ENCODE data around the gene STIM1. TPM values are rescaled to one million over a fixed set of nuclear protein-coding genes. Genes with fewer than 3 reads are reported as not detected.
A peak's percentile ranks its signal among the peaks of the same experiment; 100 is the strongest.

STIM1 gene
- total RNA-seq, 1 donor from 2014 or later = 15.7 TPM

GRCh38 chr11:3950996-3951660 is 95.7 kb downstream of the STIM1 start:
- DNase-seq (ENCODE audit: low read depth in 2 of 2) = peak; percentile 43 to 47

DNA sequence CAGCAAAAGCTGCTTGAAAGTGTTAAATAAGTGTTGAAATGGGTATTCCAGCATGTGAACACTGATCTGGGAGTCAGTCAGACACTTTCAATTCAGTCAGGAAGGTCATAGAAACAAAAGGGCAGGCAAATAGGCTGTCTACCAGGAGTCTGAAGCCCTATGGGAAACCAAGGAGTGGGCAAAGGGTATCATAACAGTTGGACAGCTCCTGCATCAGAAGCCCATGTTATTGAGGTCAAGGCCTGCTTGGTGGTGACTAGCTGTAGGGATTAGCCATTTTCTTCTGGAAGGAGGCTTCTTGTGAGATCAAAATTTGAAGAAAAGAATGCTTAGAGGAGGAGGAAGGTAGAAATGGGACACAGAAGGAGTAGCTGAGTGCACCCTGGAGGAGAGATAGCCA is 97.3 kb downstream of the STIM1 start:
- DNase-seq (ENCODE audit: low read depth in 2 of 2) = no peak

- DNase-seq (ENCODE audit: low read depth in 2 of 2) = no peak
These were observed 97.9 kb downstream of the STIM1 start for GRCh38 chr11:3953327-3953726.

DNA sequence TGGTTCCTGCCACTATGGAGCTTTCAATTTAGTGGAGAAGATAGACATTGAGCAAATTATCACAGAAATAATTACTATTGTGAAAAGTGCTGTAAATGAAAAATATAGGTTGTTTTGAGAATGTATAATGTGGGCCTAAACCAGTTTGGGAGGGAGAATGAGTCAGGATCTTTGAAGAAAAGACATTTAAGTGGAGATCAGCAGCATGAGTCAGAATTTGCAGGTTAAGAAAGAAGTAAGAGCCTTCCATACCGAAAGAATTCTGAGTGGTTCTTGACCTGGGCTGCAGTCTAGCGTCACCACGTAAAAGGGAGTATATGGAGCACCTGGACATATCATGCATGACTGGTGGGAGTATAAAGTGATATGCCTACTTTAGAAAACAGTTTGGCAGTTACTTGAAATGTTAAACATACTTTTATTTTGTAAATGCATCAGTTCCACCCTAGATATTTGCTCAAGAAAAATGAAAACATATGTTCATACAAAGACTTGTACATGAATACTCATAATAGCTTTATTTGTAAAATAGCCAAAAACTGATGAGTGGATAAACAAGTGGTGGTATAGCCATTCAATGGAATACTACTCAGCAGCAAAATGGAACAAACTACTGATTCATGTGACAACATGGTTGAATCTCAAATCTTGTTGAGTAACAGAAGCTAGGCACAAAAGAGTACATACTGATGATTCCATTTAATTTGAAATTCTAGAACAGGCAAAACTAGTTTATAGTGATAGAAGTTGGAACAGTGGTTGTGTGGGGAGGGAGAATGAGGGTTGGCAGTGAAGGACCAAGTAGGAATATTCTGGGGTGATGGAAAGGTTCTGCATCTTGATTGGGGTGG is 99.2 kb downstream of the STIM1 start:
- DNase-seq (ENCODE audit: low read depth in 2 of 2) = no peak

GRCh38 chr11:3955299-3955665 is 99.8 kb downstream of the STIM1 start:
- DNase-seq (ENCODE audit: low read depth in 2 of 2) = no peak

- DNase-seq (ENCODE audit: low read depth in 2 of 2) = no peak
These were observed 100.6 kb downstream of the STIM1 start for GRCh38 chr11:3956038-3956437.

DNA sequence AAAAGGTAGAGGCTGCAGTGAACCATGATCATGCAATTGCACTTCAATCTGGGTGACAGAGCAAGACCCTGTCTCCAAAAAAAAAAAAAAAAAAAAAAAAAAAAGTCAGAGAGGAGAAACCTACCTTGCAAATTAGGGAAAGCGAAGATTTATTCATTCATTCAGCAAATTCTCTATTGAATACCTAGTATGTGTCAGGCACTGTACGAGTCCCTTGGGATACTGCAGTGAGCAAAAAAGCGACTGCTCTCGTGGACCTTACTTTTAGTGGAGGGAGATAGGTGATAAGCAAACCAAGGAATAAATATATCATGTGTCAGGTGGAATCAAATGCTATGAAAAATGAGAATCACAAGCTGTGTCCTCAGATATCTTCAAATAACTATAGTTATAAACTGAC is 101.3 kb downstream of the STIM1 start:
- no peak for DNase-seq (ENCODE audit: low read depth in 2 of 2)

DNA sequence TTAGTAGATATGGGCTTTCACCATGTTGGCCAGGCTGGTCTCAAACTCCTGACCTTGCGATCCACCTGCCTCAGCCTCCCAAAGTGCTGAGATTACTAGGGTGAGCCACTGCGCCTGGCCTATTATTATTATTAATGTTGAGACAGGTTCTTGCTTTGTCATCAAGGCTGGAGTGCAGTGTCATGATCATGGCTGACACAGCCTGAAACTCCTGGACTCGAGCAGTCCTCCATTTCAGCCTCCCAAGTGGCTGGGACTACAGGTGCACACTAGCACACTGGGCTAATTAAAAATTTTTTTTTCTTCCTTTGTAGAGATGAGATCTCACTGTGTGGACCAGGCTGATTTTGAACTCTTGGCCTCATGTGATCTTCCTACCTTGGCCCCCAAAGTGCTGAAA is 102.0 kb downstream of the STIM1 start:
- no peak for DNase-seq (ENCODE audit: low read depth in 2 of 2)

DNA sequence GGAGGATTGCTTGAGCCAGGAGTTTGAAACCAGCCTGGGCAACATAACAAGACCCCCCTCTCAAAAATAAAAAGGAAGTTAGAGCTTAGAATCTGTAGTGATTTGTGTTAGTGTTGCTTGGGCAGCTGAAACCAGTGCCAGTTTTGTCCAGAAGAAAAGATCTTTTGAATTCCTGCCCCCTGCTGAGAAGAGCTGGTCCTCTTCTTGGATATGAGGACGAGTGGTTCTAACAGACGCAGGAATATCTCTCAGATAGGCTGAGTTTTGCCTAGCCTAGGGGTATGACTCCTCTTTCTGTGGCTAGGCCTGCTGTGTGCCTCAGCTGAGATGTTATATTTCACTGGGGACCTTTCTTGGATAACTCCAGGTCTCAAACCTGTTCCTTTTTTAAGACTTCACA is 102.8 kb downstream of the STIM1 start:
- no peak for DNase-seq (ENCODE audit: low read depth in 2 of 2)

DNA sequence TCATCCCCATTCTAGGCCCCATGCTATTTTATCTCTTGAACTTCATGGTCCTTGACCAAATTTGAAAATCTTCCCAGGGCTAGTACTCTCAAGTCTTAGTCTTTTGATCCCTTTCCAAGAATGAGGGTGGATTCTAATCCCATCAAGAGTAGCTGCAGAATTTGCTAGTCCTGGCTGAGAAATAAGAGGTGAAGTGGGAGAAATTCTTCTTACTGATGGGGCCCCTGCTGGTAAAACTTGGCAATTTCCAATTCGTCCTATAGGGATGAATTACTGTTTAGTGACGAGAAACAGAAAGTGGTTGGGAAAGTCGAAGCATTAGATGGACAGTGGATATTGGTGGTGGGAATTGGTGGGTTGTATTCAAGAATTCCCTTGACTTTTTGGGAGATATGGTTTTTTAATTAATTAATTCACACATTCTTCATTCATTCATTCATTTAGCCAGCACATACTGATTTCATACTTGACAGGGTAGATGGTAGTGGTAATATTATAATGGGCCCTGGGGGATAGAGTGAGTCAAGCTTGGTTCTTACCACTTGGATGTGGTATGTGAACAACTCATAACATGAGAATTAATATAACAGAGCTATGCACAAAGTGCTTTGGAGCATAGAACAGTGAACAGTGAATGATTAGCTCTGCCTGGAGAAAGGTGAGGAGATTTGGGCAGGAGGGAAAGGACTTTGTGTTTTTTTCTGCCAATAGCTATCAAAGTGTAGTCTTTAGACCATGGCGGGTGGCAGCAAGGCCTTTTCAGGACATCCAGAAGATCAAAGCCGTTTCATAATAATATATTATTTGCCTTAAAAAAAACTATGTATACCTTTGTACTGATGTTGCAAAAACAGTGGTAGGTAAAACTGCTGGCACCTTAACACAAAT is 103.8 kb downstream of the STIM1 start:
- DNase-seq (ENCODE audit: low read depth in 2 of 2) = peak in 1 of 2 donors; percentile 31

DNA sequence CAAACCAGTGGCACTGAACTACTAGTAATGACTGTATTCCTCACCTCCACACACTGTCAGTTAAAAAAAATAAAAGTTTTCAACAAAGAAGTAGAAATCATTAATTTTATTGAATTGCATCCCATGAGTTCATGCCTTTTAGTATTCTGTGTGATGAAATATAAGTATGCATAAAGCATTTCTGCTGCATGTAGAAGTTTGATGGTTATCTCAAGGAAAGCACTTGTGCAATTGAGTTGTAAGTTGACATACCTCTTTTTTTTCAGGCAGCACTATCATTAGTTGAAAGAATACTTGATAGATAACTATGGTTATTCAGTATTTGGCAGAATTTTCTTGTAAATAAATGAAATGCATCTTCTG is 104.4 kb downstream of the STIM1 start:
- no peak for DNase-seq (ENCODE audit: low read depth in 2 of 2)

- DNase-seq (ENCODE audit: low read depth in 2 of 2) = peak in 1 of 2 donors; percentile 59
These were observed 107.0 kb downstream of the STIM1 start for GRCh38 chr11:3962406-3962840.

GRCh38 chr11:3964056-3964455 is 108.6 kb downstream of the STIM1 start:
- DNase-seq (ENCODE audit: low read depth in 2 of 2) = no peak

- DNase-seq (ENCODE audit: low read depth in 2 of 2) = no peak
These were observed 109.6 kb downstream of the STIM1 start for GRCh38 chr11:3964935-3965604.

DNA sequence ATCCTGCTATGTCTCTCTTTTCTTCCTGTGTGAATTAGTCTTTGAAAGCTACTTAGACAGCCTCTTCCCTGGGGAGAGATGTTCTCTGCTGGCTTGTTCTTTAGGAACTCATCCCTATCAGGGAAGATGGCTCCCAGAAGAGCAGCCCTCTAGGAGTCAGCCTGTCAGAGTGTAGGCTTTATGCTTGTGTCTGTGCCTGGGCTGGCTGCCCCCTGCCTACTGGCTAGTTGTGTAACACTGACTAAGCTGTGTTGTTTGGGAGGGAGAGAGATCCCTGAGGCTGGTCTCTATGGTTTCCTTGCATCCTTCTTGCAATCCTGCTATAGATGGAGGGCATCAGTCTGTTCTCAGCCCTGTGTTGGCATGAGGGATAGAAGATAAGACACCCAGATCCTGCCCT is 112.2 kb downstream of the STIM1 start:
- no peak for DNase-seq (ENCODE audit: low read depth in 2 of 2)

DNA sequence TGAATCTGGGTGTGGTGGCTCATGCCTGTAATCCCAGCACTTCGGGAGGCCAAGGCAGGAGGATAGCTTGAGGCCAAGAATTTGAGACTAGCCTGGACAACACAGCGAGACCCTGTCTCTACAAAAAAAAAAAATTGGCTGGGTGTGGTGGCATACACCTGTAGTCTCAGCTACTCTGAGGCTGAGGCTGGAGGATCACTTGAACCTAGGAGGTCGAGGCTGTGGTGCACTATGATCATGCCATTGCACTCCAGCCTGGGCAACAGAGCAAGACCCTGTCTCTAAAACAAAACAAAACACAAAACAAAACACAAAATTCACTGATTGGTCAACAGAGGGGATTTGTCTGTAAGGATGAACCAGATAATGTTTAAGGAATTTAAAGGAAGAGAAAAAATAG is 113.7 kb downstream of the STIM1 start:
- DNase-seq (ENCODE audit: low read depth in 2 of 2) = no peak

DNA sequence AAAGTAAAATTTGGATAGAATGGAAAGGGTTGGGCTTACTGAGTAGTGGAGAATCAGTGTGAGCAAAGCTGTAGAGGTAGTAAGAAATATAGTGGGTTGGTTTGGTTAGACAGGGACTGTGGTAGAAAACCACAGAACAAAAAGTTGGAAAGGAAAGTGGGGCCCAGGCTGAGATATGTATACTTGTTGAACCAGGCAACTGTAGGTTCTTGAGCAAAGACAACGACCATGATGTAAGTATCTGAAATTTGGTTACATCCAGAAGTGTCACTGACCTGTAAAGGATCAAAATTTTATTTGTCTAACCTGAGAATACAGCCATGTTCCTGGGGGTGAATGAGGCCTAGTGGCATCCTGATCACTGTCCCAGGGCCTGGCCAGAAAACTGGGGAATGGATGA is 114.1 kb downstream of the STIM1 start:
- DNase-seq (ENCODE audit: low read depth in 2 of 2) = no peak

DNA sequence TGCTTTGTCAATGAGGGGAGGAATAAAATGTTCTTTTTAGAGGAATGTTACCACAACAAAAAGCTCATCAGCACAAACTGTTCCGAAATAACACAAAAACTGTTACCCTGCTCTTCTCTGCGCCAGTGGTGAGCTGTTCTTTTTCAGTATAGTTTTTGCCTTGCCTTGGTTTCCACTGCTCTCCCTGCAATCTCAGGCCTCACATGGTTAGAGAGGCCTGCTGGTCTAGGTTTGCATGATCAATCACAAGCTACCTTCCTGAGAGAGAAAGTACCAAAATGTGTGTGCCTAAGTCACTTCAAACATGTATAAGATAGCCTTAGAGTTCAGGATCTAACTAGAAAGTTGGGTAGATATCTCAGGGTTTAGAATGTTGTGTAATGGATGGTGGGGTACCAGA is 114.6 kb downstream of the STIM1 start:
- DNase-seq (ENCODE audit: low read depth in 2 of 2) = no peak

GRCh38 chr11:3971756-3972404 is 116.4 kb downstream of the STIM1 start:
- no peak for DNase-seq (ENCODE audit: low read depth in 2 of 2)

DNA sequence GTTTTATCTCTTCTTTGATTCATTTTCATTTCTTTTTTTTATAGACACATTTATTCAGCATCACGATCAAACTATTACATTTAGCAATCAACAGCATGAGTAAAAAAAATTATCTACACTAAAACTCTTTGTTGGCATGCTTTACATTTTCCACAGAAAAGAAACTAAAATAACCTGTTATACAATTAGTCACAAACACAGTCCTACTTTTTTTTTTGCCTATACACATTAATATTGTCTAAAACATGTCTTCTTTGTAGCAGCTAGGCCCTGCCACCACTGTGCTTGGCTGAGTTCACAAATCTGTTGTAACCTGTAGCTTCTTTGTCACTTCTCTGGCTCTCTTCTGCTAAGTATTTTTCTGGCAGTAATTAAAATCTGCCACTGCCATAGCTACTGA is 117.0 kb downstream of the STIM1 start:
- DNase-seq (ENCODE audit: low read depth in 2 of 2) = no peak

GRCh38 chr11:3977078-3977477 is 121.6 kb downstream of the STIM1 start:
- no peak for DNase-seq (ENCODE audit: low read depth in 2 of 2)

Measured in dermis microvascular lymphatic vessel endothelial cell (primary cell).